IMR-90 (cell line): ENCODE measurements around the gene CREB3L1. TPM values are rescaled to one million over a fixed set of nuclear protein-coding genes. Genes with fewer than 3 reads are reported as not detected.

ENCODE experiments used
- ATAC-seq: fragments of 200-7000 bp; cut with Tn5 transposase; 2 replicates; pipeline ENCODE4 v1.9.1; 2020; ENCODE audit warnings: low read depth, mild to moderate bottlenecking, moderate library complexity
- BruUV-seq: library from RNA; stranded (reverse); fragments of 400-500 nt; replicated peaks from 2 replicates; lab custom pipeline; 2021; lab: Mats Ljungman, UMichigan
- CTCF ChIA-PET: fragments of 300-600 bp; formaldehyde crosslinking; extraction: SDS; loops from one replicate; lab custom pipeline; 2021; ENCODE audit warnings: antibody characterized with exemption; lab: Yijun Ruan, JAX
- POLR2A ChIA-PET: fragments of 300-600 bp; sonication (Branson Sonifier 250); formaldehyde crosslinking; loops from one replicate; lab custom pipeline; 2022; ENCODE audit warnings: antibody characterized with exemption; ENCODE audit not compliant: unreplicated experiment; lab: Charles Lee
- DNase-seq: peaks from one replicate; pipeline ENCODE4 v3.0.0; 2013
- H2AFZ ChIP-seq: replicated peaks from 2 replicates; pipeline ENCODE3; 2013; ENCODE audit warnings: low read length, mild to moderate bottlenecking; ENCODE audit not compliant: poor library complexity
- H2AK5ac ChIP-seq: 2 replicates; pipeline ENCODE4 v1.6.1; 2013; ENCODE audit warnings: low read depth, low read length, inconsistent platforms
- H2AK9ac ChIP-seq: replicated peaks from 2 replicates; pipeline ENCODE3; 2013; ENCODE audit warnings: mild to moderate bottlenecking, low read depth, low read length, moderate library complexity; ENCODE audit not compliant: poor library complexity
- H2BK120ac ChIP-seq: 2 replicates; pipeline ENCODE4 v1.6.1; 2013; ENCODE audit warnings: low read depth, low read length, inconsistent platforms
- H2BK15ac ChIP-seq: 3 replicates; pipeline ENCODE4 v1.6.1; 2013; ENCODE audit warnings: low read depth, low read length, inconsistent platforms
- H2BK20ac ChIP-seq: 2 replicates; pipeline ENCODE4 v1.6.1; 2013; ENCODE audit warnings: low read depth, mild to moderate bottlenecking, inconsistent platforms, low read length, moderate library complexity
- H2BK5ac ChIP-seq: 2 replicates; pipeline ENCODE4 v1.6.1; 2013; ENCODE audit warnings: mild to moderate bottlenecking, low read depth, low read length, inconsistent platforms; ENCODE audit not compliant: poor library complexity, severe bottlenecking
- H3K14ac ChIP-seq: replicated peaks from 2 replicates; pipeline ENCODE4 v1.6.1; 2013; ENCODE audit warnings: low read depth, low read length, inconsistent platforms
- H3K18ac ChIP-seq: 2 replicates; pipeline ENCODE4 v1.6.1; 2013; ENCODE audit warnings: low read depth, low read length, control low read depth
- H3K23ac ChIP-seq: 2 replicates; pipeline ENCODE4 v1.6.1; 2013; ENCODE audit warnings: low read depth, low read length, inconsistent platforms
- H3K27ac ChIP-seq: 2 replicates; pipeline ENCODE4 v1.5.1; 2013; ENCODE audit warnings: mild to moderate bottlenecking, control low read depth, low read length; ENCODE audit not compliant: insufficient read depth
- H3K27me3 ChIP-seq: 2 replicates; pipeline ENCODE4 v1.6.1; 2013; ENCODE audit warnings: low read length; ENCODE audit not compliant: control insufficient read depth, insufficient read depth
- H3K36me3 ChIP-seq: 2 replicates; pipeline ENCODE4 v1.6.1; 2013; ENCODE audit warnings: low read length, mixed read lengths; ENCODE audit not compliant: control insufficient read depth, insufficient read depth
- H3K4ac ChIP-seq: 2 replicates; pipeline ENCODE4 v1.6.1; 2013; ENCODE audit warnings: low read depth, low read length, inconsistent platforms
- H3K4me1 ChIP-seq: 2 replicates; pipeline ENCODE4 v1.6.1; 2013; ENCODE audit warnings: low read length, mixed read lengths; ENCODE audit not compliant: control insufficient read depth, insufficient read depth
- H3K4me2 ChIP-seq: 2 replicates; pipeline ENCODE4 v1.6.1; 2013; ENCODE audit warnings: low read depth, mild to moderate bottlenecking, control low read depth, low read length, moderate library complexity
- H3K4me3 ChIP-seq: 2 replicates; pipeline ENCODE4 v1.5.1; 2013; ENCODE audit warnings: low read depth, mild to moderate bottlenecking, control low read depth, low read length, moderate library complexity; ENCODE audit not compliant: insufficient read depth
- H3K56ac ChIP-seq: 2 replicates; pipeline ENCODE4 v1.6.1; 2013; ENCODE audit warnings: low read length, inconsistent platforms; ENCODE audit not compliant: insufficient read depth; ENCODE audit errors: extremely low read depth
- H3K79me1 ChIP-seq, 2 experiments: 2 replicates each; pipeline ENCODE4 v1.6.1; 2013; ENCODE audit warnings: low read length in 2 of 2, inconsistent platforms in 1 of 2, low read depth in 1 of 2
- H3K9ac ChIP-seq: 2 replicates; pipeline ENCODE4 v1.6.1; 2013; ENCODE audit warnings: low read depth, low read length, control low read depth
- H3K9me1 ChIP-seq: 2 replicates; pipeline ENCODE4 v1.6.1; 2013; ENCODE audit warnings: low read length, inconsistent platforms; ENCODE audit not compliant: insufficient read depth
- H3K9me3 ChIP-seq: 2 replicates; pipeline ENCODE4 v1.6.1; 2013; ENCODE audit warnings: low read length; ENCODE audit not compliant: control insufficient read depth, insufficient read depth
- H4K20me1 ChIP-seq: 2 replicates; pipeline ENCODE4 v1.6.1; 2013; ENCODE audit warnings: low read length, inconsistent platforms; ENCODE audit not compliant: insufficient read depth
- H4K5ac ChIP-seq: 2 replicates; pipeline ENCODE4 v1.6.1; 2013; ENCODE audit warnings: mild to moderate bottlenecking, low read depth, low read length, control low read depth
- H4K8ac ChIP-seq, 2 experiments: 2 replicates each; pipeline ENCODE4 v1.6.1; 2013; ENCODE audit warnings: low read depth in 2 of 2, low read length in 2 of 2, control low read depth in 1 of 2, inconsistent platforms in 1 of 2
- H4K91ac ChIP-seq: 2 replicates; pipeline ENCODE4 v1.6.1; 2013; ENCODE audit warnings: low read depth, low read length, inconsistent platforms; ENCODE audit not compliant: insufficient read depth
- BHLHE40 ChIP-seq: fragments of 150-350 bp; IDR thresholded peaks from 2 replicates; pipeline ENCODE4 v1.6.1; 2016; ENCODE audit warnings: mild to moderate bottlenecking, low read depth, low read length
- CEBPB ChIP-seq: IDR thresholded peaks from 2 replicates; pipeline ENCODE4 v1.6.1; 2012; ENCODE audit warnings: low read depth, low read length, improper control_type of control experiment
- ELK1 ChIP-seq: fragments of 150-350 bp; IDR thresholded peaks from 2 replicates; pipeline ENCODE4 v1.6.1; 2016; ENCODE audit warnings: low read depth, mild to moderate bottlenecking, low read length, moderate library complexity, borderline replicate concordance
- FOS ChIP-seq: fragments of 150-350 bp; IDR thresholded peaks from 2 replicates; pipeline ENCODE4 v1.6.1; 2016; ENCODE audit warnings: low read depth, low read length
- MAFK ChIP-seq: IDR thresholded peaks from 2 replicates; pipeline ENCODE4 v1.6.1; 2012; ENCODE audit warnings: low read depth, low read length, improper control_type of control experiment
- MAZ ChIP-seq: IDR thresholded peaks from 2 replicates; pipeline ENCODE4 v1.6.1; 2012; ENCODE audit warnings: low read depth, mild to moderate bottlenecking, low read length, improper control_type of control experiment, moderate library complexity, borderline replicate concordance
- MXI1 ChIP-seq: IDR thresholded peaks from 2 replicates; pipeline ENCODE4 v1.6.1; 2012; ENCODE audit warnings: low read depth, mild to moderate bottlenecking, low read length, moderate library complexity, borderline replicate concordance
- POLR2A ChIP-seq: IDR thresholded peaks from 2 replicates; pipeline ENCODE4 v1.6.1; 2012; ENCODE audit warnings: mild to moderate bottlenecking, low read depth, low read length
- RAD21 ChIP-seq: IDR thresholded peaks from 2 replicates; pipeline ENCODE4 v1.6.1; 2012; ENCODE audit warnings: low read length, improper control_type of control experiment
- RCOR1 ChIP-seq: IDR thresholded peaks from 2 replicates; pipeline ENCODE4 v1.6.1; 2012; ENCODE audit warnings: mild to moderate bottlenecking, low read length, improper control_type of control experiment; ENCODE audit not compliant: insufficient replicate concordance
- WGBS, 2 experiments: methylation state at CpG; one replicate each; pipeline versions ENCODE4 v1.1.5 to v1.1.7; 2013; ENCODE audit warnings: missing lambda C conversion rate in 2 of 2; ENCODE audit not compliant: insufficient read length in 1 of 2; ENCODE audit errors: extremely low coverage in 2 of 2; 5-methylcytosine and 5-hydroxymethylcytosine counted together
- dilution Hi-C: fragments of 300-500 bp; cut with HindIII; formaldehyde crosslinking; loops from one replicate; pipeline ENCODE4 v1.14.3; 2018; ENCODE audit warnings: low sequenced_read_pairs; ENCODE audit not compliant: unreplicated experiment
- in situ Hi-C: fragments of 300-500 bp; cut with MboI; formaldehyde crosslinking; loops from 3 replicates; pipeline ENCODE4 v1.14.3; 2019; ENCODE audit warnings: low sequenced_read_pairs, inconsistent platforms, mixed read lengths
- intact Hi-C: fragments of 100-400 bp; cut with micrococcal nuclease; formaldehyde crosslinking; loops from 2 replicates; pipeline ENCODE4 v1.10.0; 2022
- polyA plus RNA-seq, 3 experiments: library from polyadenylated mRNA; depleted of rRNA; stranded (reverse); fragments of >200 nt; gene quantifications; 2 replicates each; pipeline ENCODE4 v1.2.3, GENCODE V29; 2012; ENCODE audit warnings: low replicate concordance in 1 of 3
- total RNA-seq: library from RNA; depleted of rRNA; stranded (reverse); fragments of >200 nt; gene quantifications from 2 replicates; pipeline ENCODE4 v1.2.3, GENCODE V29; 2012

The CREB3L1 gene
- total and polyA plus RNA-seq, 2 of the 4 experiments (the other 2 are of a cell fraction) = 8.1 to 82.3 TPM

- intact Hi-C loops = no loop called here
- no peak overlapping the region for H2AK5ac ChIP-seq
- CTCF ChIA-PET = no interaction called here
- H2AK9ac ChIP-seq = no peak overlapping the region
- in situ Hi-C loops = no loop called here
- BruUV-seq = no TSS peak
- no peak overlapping the region for H3K4ac ChIP-seq
- H3K56ac ChIP-seq = no peak overlapping the region
- POLR2A ChIA-PET = no interaction called here
- H3K27me3 ChIP-seq = peaks cover 51% of the 10 kb centered on the region
- H3K14ac ChIP-seq = no peak overlapping the region
- no peaks in the 10 kb centered on the region for H3K36me3 ChIP-seq
- TF ChIP-seq MAZ (no peak), RAD21 (no peak), FOS (no peak), BHLHE40 (no peak), CEBPB (no peak), RCOR1 (no peak), ELK1 (no peak), MAFK (no peak), POLR2A (no peak), MXI1 (no peak)
- H4K8ac ChIP-seq = no peak overlapping the region
- no peak overlapping the region for H2BK15ac ChIP-seq
- WGBS, 2 experiments = no CpG with 5 or more reads among the region's 3 CpGs
- ATAC-seq = no peak
- H4K5ac ChIP-seq = no peak overlapping the region
- no peak overlapping the region for H4K91ac ChIP-seq
- H2BK5ac ChIP-seq = no peak overlapping the region
- H3K27ac ChIP-seq = no peak overlapping the region
- H2BK20ac ChIP-seq = no peak overlapping the region
- H3K4me3 ChIP-seq = no peak overlapping the region
- H3K4me1 ChIP-seq = peaks cover 6% of the 10 kb centered on the region
- no peak overlapping the region for H3K18ac ChIP-seq
- H4K20me1 ChIP-seq = no peaks in the 10 kb centered on the region
- no peak overlapping the region for H3K23ac ChIP-seq
- DNase-seq = no peak
- H2AFZ ChIP-seq = no peak overlapping the region
- no peaks in the 10 kb centered on the region for H3K79me1 ChIP-seq
- H3K4me2 ChIP-seq = no peak overlapping the region
- dilution Hi-C loops = no loop called here
- no peaks in the 10 kb centered on the region for H3K9me3 ChIP-seq
- no peak overlapping the region for H2BK120ac ChIP-seq
- H3K9ac ChIP-seq = no peak overlapping the region
- peaks cover 2% of the 10 kb centered on the region for H3K9me1 ChIP-seq
These were observed 56.7 kb downstream of the CREB3L1 start for GRCh38 chr11:46334211-46334610.
